GM18520 (cell line): ENCODE data around the gene TRABD2B.

ENCODE experiments used
- ATAC-seq: cut with Tn5 transposase; IDR thresholded peaks from one replicate; pipeline ENCODE4 v1.9.1; 2021; ENCODE audit not compliant: unreplicated experiment

TRABD2B gene

DNA sequence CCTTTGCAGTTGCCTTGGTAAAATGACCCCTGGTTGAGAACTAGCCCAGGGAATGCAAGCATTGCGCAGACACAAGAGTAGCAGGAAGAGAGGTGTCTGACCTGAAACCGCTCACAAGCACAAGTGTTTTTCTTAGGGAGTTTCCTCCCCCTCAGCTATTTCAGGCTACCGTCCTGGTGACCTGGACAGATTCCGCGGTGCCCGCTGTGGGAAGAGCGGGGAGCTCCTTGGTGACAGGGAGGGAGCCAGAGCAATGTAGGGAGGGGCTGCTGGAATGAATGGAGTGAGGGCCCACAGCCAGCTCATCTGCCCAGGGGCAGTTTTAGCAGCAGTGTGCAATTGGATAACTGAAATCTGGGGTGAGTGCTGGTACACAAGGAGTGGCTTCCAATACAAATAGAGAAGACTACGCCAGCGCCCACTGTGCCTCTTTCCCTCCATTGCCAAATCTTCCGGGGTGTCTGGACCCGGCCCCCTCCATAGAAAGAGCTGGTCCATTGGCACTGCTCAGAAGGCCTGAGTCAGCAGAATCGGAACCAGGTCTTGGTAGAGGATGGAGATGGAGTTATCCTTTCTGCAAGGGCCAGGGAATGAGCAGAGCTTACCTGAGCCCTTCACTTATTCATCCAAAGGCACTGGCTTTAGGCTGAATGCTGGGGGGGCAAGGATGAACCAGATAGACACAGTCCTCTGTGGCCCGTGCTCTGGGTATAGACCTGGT lies 82.8 kb downstream of the TRABD2B start:
- ATAC-seq, result no peak

- no peak for ATAC-seq
Observed at GRCh38 chr1:47913225-47913823, 83.9 kb downstream of the TRABD2B start.

- ATAC-seq, result no peak
Observed at GRCh38 chr1:47912756-47913155, 84.4 kb downstream of the TRABD2B start.

DNA sequence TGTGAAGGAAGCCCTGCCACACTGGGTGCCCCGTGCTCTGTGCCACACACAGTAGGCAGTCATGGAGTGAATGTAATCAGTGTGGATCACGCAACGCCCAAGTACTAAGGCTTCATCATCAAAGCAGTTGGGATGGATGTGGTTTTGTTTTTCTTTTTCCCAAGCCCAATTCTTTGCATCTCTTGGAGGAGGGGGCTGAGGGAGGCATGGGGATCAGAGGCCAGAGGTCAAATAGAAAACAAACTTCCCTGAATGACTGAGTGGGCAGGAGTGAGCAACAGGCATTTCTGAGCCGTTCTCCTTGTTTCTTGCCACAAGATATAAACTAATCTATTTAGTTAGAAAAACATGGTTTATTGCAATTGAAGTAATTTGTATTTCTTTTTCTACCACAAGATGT lies 85.3 kb downstream of the TRABD2B start:
- ATAC-seq, result no peak

DNA sequence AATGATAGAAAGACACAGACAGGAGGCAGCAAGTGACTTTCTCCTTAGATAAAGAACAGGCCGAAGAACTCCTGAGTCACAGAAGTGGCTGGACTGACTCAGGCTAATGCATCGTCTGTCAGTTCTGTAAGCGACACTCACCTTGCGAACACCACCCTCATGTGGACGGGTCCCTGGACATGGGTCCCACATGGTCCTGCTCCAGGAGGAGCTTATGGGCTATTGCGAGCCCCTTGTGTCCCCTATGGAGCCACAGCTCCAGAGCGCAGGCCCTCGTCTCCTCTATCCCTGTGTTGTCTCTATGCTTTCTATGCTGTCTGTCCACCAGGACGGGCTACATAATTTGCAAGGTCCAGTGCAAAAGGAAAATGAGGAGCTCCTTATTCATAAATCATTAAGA lies 85.8 kb downstream of the TRABD2B start:
- no peak for ATAC-seq

- ATAC-seq, result no peak
Observed at GRCh38 chr1:47908258-47908657, 88.9 kb downstream of the TRABD2B start.

GRCh38 chr1:47907177-47907528 lies 90.0 kb downstream of the TRABD2B start:
- no peak for ATAC-seq

DNA sequence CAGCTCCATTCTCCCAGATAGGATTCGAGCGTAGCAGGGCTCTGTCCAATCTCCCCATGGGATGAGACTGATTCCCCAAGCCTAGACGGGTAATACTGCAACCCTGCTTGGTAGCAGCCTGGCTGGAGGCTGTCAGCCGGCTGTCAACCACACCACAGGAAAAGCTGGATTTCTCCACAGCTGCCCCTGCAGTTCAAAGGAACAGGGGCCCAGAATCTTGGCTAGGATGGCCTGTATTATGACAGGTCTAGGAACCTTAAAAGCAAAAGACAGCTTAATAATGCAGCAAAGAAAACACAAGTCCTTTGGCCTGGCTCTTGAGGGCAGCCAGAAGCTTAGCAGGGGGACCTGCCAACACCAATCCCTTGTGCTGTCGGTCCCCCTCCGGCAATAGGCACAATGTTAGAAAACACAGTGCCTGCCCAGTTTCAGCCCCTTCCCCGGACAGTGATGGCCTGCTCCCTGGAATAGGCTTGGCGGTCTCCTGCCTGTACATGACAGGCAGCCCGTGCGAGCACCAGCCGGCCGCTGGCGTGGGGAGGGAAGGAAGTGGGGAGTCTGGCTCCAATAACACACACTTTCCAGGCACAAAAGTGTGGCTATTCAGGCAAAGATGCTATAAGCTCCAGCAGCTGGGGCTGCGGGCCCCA lies 90.5 kb downstream of the TRABD2B start:
- ATAC-seq, result no peak

DNA sequence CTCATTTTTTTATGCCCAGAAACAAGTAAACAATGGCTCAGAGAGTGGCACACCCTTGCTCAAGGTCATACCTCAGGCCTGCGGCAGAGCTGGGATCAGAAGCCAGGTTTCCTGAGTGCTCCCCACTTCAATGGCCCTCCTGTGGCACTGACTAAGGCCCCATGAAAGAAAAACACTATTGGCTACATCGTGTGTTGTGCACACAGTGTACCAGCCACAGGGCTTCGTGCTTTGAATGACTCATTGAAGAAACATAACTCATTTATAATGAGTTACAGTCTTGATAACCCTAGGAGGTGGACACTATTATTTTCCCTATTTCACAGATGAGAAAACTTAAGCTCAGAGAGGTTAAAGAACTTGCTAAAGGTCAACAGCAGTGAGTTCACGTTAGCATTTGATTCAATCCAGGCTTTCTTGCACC lies 91.2 kb downstream of the TRABD2B start:
- ATAC-seq, result no peak

- ATAC-seq, result no peak
Observed at GRCh38 chr1:47903723-47904122, 93.5 kb downstream of the TRABD2B start.

DNA sequence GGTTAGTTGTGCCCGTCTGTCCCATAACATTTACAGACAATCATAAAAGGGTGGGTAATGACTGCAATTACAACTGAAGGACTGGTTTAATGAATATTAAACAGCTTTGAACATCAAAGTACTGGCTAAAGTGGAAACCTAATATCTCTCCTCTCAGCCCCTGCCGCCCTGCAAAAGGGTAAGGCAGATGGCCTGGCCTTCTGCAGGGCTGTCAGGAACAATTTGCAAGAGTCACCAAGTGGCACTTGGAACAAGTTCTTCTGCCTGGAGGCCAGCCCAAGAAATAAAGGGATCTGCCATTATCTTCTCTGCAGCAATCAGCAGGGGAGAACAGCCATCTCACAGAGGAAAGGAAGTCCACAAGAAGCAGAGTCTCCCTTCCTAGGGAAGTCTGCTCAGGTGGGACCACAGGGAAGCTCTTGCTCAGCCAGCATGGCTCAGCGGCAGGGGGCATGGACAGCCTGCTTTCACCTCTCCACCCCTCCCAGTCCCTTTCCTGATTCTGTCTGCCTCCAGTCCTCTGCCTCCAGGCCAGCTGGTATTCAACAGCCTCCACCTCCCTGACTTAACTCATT lies 96.1 kb downstream of the TRABD2B start:
- no peak for ATAC-seq

DNA sequence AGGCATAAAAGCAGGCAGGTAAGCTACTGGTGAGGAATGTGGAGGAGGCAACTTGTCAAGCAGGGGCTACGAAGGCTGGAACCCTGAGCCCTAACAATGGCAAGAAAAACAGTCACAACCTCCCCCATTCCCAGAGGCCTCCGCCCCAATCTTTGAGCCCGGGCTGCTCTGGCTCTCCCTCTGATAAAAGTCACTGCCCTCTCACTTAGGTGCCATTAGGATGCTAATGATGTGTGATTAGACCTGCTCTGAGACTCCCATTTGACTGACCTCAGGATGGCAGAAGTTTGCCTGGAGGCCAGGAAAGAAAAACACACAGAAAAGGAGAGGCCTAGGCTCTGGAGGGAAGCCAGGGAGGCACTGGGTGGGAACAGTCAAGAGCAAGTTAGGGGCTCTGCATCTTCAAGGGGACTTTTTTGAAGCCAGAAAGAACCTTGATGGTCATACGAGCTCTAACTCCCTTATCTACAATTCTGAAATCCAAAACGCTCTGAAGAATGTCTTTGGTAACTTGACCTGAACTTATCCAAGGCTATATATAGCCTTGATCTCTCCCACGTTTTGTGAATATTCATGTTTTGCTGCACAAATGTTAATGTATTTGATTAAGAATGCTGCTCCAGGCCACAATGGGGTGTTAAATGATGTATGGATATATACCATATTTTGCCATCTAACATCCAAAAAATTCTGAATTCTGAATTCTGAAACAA lies 98.9 kb downstream of the TRABD2B start:
- ATAC-seq, result no peak

DNA sequence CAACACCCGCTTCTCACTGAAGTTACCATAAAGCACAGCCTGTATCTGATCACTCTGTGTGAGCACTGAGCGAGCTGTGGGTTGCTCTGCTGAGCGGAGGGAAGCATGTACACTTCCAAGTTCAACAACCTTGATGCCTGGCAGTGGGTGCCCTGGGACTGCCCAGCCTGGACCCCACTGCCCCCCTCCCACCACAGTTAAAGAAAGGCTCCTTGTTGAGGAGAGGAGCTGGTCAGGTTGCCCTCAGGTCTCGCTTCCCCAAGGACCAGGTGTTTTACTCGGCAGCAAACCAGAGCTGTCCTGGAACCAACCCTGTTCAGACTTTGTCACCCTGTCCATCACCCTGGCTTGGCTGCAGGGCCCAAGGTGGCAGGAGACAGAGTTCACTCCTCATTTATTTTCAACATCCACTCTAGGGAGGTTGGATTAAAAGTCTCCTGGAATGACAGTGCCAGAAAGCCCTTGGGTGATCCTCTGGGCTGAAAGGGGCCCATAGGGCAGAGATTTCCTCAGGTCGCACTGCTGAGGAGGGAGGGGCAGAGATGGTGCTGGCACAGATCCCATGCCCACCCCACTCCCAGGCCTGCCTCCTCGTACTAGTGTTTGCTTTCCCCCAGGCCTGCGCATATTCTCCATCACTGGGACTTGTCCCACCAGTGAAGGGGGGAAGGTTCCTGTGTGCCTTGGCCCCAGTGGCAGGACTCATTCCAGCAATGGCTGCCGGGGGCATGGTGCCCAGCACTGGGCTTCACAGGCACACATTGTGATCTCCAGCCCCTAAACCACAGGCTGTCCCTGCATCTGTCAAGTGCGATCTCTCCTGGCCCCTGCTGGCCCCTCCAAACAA lies 101.7 kb downstream of the TRABD2B start:
- ATAC-seq, result no peak

DNA sequence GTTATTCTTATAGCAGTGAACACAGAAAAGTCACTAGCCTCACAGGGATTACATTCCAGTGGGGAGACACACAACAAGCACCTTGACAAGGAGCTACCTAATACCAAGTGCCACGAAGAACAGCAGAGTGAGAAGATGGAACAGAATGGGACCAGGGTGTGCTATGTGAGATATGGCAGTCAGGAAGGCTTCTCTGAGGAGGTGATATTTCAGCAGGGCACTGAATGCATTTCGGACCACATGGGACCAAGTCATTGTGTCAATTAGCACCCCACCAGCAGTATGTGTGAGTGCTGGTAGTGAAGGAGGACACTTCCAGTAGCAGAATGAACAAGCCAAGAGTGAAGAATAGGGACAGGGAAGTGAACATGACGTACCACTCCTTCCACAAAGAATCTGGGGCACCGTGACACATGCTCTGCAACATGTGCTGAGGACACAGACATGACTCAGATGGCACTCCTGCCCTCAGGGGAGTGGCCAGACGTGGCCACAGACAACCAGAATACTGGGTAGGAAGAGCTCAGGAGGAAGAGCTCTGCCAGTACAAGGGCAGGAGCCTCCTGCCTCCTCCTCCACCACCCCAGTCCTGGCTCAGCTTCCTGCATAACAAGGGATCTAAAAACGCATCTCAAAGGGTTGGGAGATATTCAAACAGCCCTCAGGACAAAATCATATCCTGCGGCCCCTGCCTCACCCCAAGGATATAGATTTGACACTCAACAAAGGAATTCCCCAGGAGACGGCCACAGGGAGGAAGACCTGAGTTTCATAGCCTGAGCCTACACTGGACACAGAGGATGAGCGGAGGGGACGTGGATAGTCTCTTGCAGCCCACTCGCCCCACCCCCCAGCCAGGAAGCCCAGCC lies 102.5 kb downstream of the TRABD2B start:
- ATAC-seq, result no peak

DNA sequence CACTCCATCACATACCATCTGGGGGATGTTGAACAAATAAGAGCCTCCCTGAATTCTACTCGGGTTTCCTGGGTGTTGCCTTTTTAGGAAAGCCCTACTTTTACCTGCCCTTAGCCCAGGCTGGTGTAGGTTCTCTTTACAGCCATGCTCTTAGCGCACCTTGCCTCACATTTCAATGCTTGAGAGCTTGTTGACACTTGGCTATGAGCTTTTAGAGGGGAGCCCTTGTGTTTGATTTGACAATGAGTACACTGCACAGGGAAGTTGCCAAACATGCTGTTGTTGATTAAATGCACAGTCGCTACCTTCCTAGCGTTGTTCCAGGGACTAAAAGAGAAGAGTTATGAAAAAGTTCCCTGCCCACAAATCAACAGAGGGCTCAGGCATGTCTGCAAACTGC lies 103.8 kb downstream of the TRABD2B start:
- no peak for ATAC-seq

DNA sequence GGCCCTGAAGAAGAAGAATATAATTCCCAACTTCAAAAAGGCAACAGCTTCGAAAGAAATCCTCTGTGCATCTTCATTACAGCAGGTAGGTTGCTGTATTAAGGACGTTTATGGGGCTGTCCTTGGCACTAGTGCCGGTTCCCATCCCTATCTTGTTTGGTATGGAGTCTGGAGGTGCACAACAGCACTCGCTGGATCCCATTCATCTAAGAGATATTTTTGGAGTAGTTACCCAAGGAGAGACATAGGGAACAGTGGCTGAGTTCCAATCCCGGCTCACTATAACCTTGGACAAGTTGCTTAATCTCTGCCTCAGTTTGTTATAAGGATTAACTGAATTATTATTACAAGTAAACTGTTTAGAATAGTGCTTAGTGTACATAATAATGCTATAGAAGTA lies 106.4 kb downstream of the TRABD2B start:
- no peak for ATAC-seq

DNA sequence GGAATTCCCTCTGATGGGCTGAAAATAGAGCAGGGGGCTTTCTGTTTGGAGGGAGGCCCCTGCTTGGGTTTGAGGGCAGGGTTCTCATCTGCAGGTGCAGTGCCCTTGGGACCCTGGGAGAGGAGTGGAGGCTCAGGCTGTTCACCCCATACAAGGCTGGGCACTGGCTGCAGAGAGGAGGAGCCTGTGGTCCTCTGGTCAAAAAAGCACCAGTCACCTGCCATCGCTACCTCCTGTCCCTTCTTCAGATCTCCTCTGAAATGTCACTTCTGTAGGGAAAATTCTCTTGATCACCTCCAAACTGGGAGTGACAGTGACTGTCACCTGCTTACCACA lies 108.9 kb downstream of the TRABD2B start:
- ATAC-seq, result no peak

- ATAC-seq, result no peak
Observed at GRCh38 chr1:47887475-47888293, 109.5 kb downstream of the TRABD2B start.

- no peak for ATAC-seq
Observed at GRCh38 chr1:47887060-47887459, 110.1 kb downstream of the TRABD2B start.
